ENCODE results near the gene PLXDC1.

The PLXDC1 gene

DNA sequence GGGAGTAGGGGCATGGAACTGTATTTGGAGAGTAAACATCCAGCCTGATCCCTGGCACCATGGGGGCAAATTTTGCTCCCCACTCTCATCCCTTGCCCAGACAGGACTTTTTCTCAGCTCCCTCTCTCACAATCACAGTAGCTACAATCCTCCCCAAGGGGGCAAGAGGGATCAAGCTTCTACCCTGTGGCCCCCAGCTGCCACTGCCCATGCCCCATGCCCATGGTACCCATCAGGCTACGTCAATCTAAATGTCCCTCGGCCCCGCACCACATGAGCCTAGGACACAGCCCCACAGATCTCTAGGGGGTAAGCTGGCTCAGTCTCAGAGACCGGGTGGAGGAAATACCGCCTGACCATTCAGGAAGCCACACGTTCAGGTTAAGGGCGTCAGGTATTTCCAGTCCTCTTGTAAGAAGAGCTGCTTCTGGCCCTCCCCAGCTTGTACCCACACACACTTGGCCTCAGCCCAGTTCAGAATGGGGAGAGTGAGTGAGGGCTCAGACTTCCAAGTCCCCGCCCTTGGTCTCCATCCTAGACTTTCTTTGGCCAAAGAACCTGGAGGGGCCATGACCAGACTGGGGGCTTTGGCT, 44.2 kb upstream of the PLXDC1 start:
- H3K36me3 ChIP-seq (ENCODE audit: control insufficient read depth in 5 of 5, insufficient read depth in 5 of 5, low read length in 5 of 5), result peaks cover 0 to 23% (median 15%) of the 10 kb centered on the region in 5 donors
- peak overlapping the region; percentile 41 for H3K27ac ChIP-seq (ENCODE audit: low read depth, low read length)
- H3K9ac ChIP-seq (ENCODE audit: low read length in 5 of 5), result peak overlapping the region in 1 of 5 donors; percentile 24
- no peak overlapping the region for H3K4me3 ChIP-seq (ENCODE audit: low read depth in 1 of 5, low read length in 5 of 5)
- no peaks in the 10 kb centered on the region for H3K9me3 ChIP-seq (ENCODE audit: control insufficient read depth in 5 of 5, low read length in 5 of 5)
- H3K27me3 ChIP-seq (ENCODE audit: control insufficient read depth in 5 of 5, insufficient read depth in 4 of 5, low read length in 5 of 5), result peaks cover 0 to 2% (median 0%) of the 10 kb centered on the region in 5 donors
- H3K4me1 ChIP-seq (ENCODE audit: control insufficient read depth in 5 of 5, insufficient read depth in 5 of 5, low read length in 5 of 5), result peaks cover 4 to 48% (median 40%) of the 10 kb centered on the region in 5 donors

DNA sequence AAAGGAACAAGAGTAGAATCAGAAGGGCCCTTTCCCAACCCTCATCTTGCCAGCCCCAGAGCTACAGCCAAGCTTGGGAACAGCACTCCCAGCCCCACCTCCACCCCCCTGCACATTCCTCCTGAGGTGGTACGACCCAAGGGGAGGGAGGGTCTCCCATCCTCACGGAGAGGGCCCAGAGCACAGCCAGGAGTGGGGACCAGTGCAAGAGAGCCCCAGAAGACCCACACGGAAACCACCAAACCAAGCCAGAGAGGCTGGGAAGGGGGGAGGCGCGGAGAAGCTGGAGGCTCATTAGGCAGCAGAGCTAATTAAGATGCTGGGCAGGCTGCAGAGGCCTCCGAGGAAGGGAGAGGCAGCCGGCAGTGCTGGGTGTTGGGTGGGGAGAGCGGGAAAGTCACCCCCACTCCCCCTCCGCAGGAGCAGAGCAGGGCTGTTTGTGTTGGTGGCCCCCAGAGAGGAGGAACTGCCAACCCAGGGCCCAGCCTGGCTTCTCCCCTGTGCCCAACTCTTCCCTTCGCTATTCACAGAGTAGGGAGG, 43.6 kb upstream of the PLXDC1 start:
- peaks cover 0 to 23% (median 15%) of the 10 kb centered on the region in 5 donors for H3K36me3 ChIP-seq (ENCODE audit: control insufficient read depth in 5 of 5, insufficient read depth in 5 of 5, low read length in 5 of 5)
- H3K4me3 ChIP-seq (ENCODE audit: low read depth in 1 of 5, low read length in 5 of 5), result no peak overlapping the region
- H3K9ac ChIP-seq (ENCODE audit: low read length in 5 of 5), result peak overlapping the region in 1 of 5 donors; percentile 24
- no peak overlapping the region for H3K27ac ChIP-seq (ENCODE audit: low read depth, low read length)
- H3K4me1 ChIP-seq (ENCODE audit: control insufficient read depth in 5 of 5, insufficient read depth in 5 of 5, low read length in 5 of 5), result peaks cover 4 to 45% (median 38%) of the 10 kb centered on the region in 5 donors
- H3K27me3 ChIP-seq (ENCODE audit: control insufficient read depth in 5 of 5, insufficient read depth in 4 of 5, low read length in 5 of 5), result peaks cover 0 to 2% (median 0%) of the 10 kb centered on the region in 5 donors
- H3K9me3 ChIP-seq (ENCODE audit: control insufficient read depth in 5 of 5, low read length in 5 of 5), result no peaks in the 10 kb centered on the region

DNA sequence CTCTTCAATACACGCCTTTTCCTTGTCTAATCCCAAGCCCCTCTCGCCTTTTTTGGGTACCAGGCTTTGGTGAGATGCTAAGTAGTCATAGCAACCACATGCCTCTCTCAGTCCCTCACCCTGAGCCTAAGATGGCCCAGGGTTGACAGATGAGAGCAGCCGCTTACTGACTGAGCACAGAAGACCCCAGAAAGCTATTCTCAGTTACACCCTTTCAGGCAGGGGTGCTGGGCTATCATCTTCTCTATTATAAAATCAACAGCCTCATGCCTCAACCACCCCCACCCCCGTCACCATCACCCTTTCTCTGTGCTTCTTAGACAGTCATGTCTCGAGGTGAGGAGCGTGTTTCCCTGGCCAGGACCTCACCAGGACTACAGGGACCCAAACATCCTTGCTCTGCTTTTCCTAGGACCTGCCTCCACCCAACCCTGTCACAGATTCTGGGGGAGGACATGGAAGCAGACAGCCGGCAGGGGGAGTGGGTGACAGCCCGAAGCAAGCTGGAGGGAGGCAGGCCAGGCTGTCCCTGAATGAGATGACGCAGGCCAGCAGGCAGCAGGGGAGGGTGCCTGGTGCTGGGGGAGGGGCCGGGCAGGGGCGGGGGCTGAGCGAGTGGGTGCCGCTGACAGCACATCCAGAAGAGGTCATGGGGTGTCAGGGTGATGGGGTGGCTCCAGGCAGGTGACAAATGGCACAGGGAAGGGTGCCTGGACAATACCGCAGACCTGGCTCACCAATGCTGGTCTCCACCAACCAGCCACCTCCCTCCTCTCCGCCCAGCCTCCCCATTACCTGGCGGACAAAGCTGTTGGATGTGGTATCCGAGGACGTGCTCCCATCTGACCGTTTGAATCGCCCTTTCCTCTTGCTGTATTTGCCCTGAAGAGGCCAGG, 42.9 kb upstream of the PLXDC1 start:
- Histone ChIP-seq H3K9ac (ENCODE audit: low read length in 5 of 5) (no peak overlapping the region), H3K36me3 (ENCODE audit: control insufficient read depth in 5 of 5, insufficient read depth in 5 of 5, low read length in 5 of 5) (peaks cover 0 to 23% (median 15%) of the 10 kb centered on the region in 5 donors), H3K27me3 (ENCODE audit: control insufficient read depth in 5 of 5, insufficient read depth in 4 of 5, low read length in 5 of 5) (peaks cover 0 to 2% (median 0%) of the 10 kb centered on the region in 5 donors), H3K9me3 (ENCODE audit: control insufficient read depth in 5 of 5, low read length in 5 of 5) (no peaks in the 10 kb centered on the region), H3K4me1 (ENCODE audit: control insufficient read depth in 5 of 5, insufficient read depth in 5 of 5, low read length in 5 of 5) (peaks cover 4 to 40% (median 34%) of the 10 kb centered on the region in 5 donors), H3K27ac (ENCODE audit: low read depth, low read length) (no peak overlapping the region), H3K4me3 (ENCODE audit: low read depth in 1 of 5, low read length in 5 of 5) (no peak overlapping the region)

DNA sequence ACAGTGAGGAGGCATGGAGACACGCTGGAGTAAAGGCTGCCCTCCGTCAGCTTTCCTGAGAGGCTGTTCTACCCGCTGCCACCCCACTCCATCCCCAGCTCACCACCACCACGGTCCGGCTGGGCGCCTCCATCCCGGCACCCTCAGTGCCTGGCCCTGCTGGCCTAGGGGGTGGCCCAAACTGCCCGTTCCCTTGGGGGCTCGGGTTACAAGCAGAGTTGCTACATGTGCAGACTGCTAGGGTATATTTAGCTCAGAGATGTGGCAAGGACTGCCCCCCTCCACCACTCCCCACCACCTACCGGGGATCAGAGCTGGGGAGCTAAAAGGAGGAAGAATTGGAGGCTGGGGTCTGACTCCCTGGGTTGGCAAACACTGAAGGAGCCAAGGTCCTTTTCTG, 41.9 kb upstream of the PLXDC1 start:
- Histone ChIP-seq H3K27ac (ENCODE audit: low read depth, low read length) (no peak overlapping the region), H3K27me3 (ENCODE audit: control insufficient read depth in 5 of 5, insufficient read depth in 4 of 5, low read length in 5 of 5) (peaks cover 0 to 2% (median 0%) of the 10 kb centered on the region in 5 donors), H3K9ac (ENCODE audit: low read length in 5 of 5) (no peak overlapping the region), H3K36me3 (ENCODE audit: control insufficient read depth in 5 of 5, insufficient read depth in 5 of 5, low read length in 5 of 5) (peaks cover 0 to 23% (median 15%) of the 10 kb centered on the region in 5 donors), H3K4me3 (ENCODE audit: low read depth in 1 of 5, low read length in 5 of 5) (no peak overlapping the region), H3K4me1 (ENCODE audit: control insufficient read depth in 5 of 5, insufficient read depth in 5 of 5, low read length in 5 of 5) (peaks cover 4 to 33% (median 28%) of the 10 kb centered on the region in 5 donors), H3K9me3 (ENCODE audit: control insufficient read depth in 5 of 5, low read length in 5 of 5) (no peaks in the 10 kb centered on the region)

DNA sequence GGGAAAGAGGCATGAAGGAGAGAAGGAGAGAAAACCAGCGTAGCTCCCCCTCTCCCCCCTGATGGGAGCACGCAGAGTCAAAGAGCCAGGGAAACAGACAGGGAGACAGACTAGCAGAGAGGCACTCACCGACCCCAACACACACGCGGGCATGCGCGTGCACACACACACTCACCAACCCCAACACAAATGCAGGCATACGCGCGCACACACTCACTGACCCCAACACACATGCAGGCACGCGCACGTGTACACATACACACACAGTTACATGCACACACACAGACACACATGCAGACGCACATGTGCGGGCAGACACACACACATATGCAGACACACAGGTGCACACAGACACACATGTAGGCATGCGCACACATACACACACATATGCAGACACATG, 41.5 kb upstream of the PLXDC1 start:
- Histone ChIP-seq H3K4me1 (ENCODE audit: control insufficient read depth in 5 of 5, insufficient read depth in 5 of 5, low read length in 5 of 5) (peaks cover 2 to 29% (median 23%) of the 10 kb centered on the region in 5 donors), H3K27me3 (ENCODE audit: control insufficient read depth in 5 of 5, insufficient read depth in 4 of 5, low read length in 5 of 5) (peaks cover 0 to 2% (median 0%) of the 10 kb centered on the region in 5 donors), H3K36me3 (ENCODE audit: control insufficient read depth in 5 of 5, insufficient read depth in 5 of 5, low read length in 5 of 5) (peaks cover 0 to 23% (median 15%) of the 10 kb centered on the region in 5 donors), H3K27ac (ENCODE audit: low read depth, low read length) (no peak overlapping the region), H3K9ac (ENCODE audit: low read length in 5 of 5) (no peak overlapping the region), H3K9me3 (ENCODE audit: control insufficient read depth in 5 of 5, low read length in 5 of 5) (no peaks in the 10 kb centered on the region), H3K4me3 (ENCODE audit: low read depth in 1 of 5, low read length in 5 of 5) (no peak overlapping the region)

DNA sequence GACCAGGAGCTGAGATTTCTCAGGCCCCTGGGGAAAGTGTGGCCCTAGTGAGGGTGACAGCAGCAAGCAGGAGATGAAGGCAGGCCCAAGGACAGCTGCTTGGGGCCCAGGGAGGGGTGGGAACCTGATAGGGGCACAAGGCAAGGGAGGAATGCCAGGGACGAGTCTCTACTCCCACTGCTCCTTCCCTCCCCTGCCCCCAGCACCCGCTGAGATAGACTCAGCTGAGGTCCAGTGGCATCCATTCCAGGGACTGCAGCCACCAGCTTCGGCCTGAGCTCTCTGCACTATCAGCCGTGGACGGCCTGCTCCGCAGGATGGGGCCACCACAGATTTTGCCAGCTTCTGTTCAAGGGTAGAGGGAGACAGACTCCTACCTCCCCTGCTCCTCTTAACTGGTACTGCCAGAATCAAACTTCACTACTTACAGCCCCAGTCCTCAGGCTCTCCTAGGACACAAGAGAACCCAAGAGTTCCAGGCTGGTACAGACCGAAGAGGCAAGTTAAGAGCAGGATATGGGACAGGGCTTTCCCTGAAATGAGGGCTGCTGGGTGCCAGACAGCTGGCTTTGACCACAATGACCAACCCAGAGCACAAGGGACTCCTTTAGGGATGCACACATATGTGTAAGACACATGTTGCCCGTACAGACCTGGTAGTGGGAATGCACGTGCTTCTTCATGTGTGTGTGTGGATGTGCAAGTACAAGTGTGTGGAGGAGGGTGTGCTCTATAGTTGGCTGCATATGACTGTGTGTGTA, 40.5 kb upstream of the PLXDC1 start:
- Histone ChIP-seq H3K27ac (ENCODE audit: low read depth, low read length) (no peak overlapping the region), H3K27me3 (ENCODE audit: control insufficient read depth in 5 of 5, insufficient read depth in 4 of 5, low read length in 5 of 5) (peaks cover 0 to 2% (median 0%) of the 10 kb centered on the region in 5 donors), H3K9ac (ENCODE audit: low read length in 5 of 5) (no peak overlapping the region), H3K36me3 (ENCODE audit: control insufficient read depth in 5 of 5, insufficient read depth in 5 of 5, low read length in 5 of 5) (peaks cover 0 to 29% (median 25%) of the 10 kb centered on the region in 5 donors), H3K9me3 (ENCODE audit: control insufficient read depth in 5 of 5, low read length in 5 of 5) (no peaks in the 10 kb centered on the region), H3K4me1 (ENCODE audit: control insufficient read depth in 5 of 5, insufficient read depth in 5 of 5, low read length in 5 of 5) (peaks cover 2 to 22% (median 18%) of the 10 kb centered on the region in 5 donors), H3K4me3 (ENCODE audit: low read depth in 1 of 5, low read length in 5 of 5) (no peak overlapping the region)

DNA sequence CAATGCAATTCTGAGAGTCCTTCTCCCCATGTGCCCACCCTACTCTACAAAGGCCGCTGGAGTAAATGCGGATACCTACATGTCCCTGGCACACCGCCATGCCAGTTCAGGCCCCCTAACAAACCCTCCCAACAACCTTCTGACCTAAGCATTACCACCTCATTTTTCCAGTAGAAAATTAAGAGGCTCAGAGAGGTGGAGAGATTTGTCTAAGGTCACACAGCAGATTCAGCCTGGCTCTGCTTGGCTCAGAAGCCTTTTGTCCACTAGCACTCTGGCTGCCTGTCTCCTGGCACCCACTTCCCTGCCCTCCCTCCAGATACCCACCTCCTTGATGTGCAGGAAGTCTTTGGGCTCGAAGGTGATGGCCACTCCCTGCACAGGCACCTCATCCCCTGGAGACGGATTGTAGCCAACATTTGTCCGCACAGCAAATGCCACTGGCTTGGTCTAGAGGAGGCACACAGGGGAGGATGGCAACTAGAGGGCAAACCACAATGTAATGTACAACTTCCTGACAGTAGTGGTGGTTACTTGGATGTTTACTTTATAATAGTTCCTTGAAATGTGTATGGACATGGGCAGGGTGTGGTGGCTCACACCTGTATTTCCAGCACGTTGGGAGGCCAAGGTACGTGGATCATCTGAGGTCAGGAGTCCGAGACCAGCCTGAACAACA, 35.9 kb upstream of the PLXDC1 start:
- H3K27me3 ChIP-seq (ENCODE audit: control insufficient read depth in 5 of 5, insufficient read depth in 4 of 5, low read length in 5 of 5), result no peaks in the 10 kb centered on the region
- peaks cover 0 to 57% (median 41%) of the 10 kb centered on the region in 5 donors for H3K36me3 ChIP-seq (ENCODE audit: control insufficient read depth in 5 of 5, insufficient read depth in 5 of 5, low read length in 5 of 5)
- H3K4me1 ChIP-seq (ENCODE audit: control insufficient read depth in 5 of 5, insufficient read depth in 5 of 5, low read length in 5 of 5), result no peaks in the 10 kb centered on the region
- no peaks in the 10 kb centered on the region for H3K9me3 ChIP-seq (ENCODE audit: control insufficient read depth in 5 of 5, low read length in 5 of 5)
- H3K9ac ChIP-seq (ENCODE audit: low read length in 5 of 5), result no peak overlapping the region
- H3K4me3 ChIP-seq (ENCODE audit: low read depth in 1 of 5, low read length in 5 of 5), result no peak overlapping the region
- no peak overlapping the region for H3K27ac ChIP-seq (ENCODE audit: low read depth, low read length)

DNA sequence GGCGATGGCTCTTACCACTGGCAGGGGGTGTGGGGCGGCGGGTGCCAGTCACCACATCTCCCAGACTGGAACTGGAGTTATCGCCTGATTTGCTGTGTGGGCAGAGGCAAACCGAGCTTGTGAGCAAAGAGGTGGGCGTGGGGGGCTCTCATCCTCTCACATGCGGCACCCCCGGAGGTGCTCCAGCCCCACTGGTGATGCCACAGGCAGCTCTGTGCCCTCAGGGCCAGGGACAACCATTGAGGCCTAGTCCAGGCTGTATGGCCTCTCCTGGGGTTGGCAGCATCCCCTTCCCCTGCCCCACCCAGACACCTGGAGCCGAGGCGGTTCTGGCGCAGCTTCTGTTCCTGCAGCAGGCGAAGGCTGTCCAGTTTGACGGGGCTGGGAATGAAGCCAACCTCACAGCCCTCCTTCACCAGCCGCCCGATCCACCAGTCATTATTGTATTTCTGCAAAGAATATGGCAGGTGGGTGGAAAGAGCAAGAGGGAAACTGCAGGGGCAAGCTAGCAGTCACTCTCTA, 35.1 kb upstream of the PLXDC1 start:
- Histone ChIP-seq H3K27me3 (ENCODE audit: control insufficient read depth in 5 of 5, insufficient read depth in 4 of 5, low read length in 5 of 5) (no peaks in the 10 kb centered on the region), H3K9ac (ENCODE audit: low read length in 5 of 5) (no peak overlapping the region), H3K27ac (ENCODE audit: low read depth, low read length) (no peak overlapping the region), H3K36me3 (ENCODE audit: control insufficient read depth in 5 of 5, insufficient read depth in 5 of 5, low read length in 5 of 5) (peaks cover 0 to 50% (median 36%) of the 10 kb centered on the region in 5 donors), H3K4me1 (ENCODE audit: control insufficient read depth in 5 of 5, insufficient read depth in 5 of 5, low read length in 5 of 5) (no peaks in the 10 kb centered on the region), H3K4me3 (ENCODE audit: low read depth in 1 of 5, low read length in 5 of 5) (no peak overlapping the region), H3K9me3 (ENCODE audit: control insufficient read depth in 5 of 5, low read length in 5 of 5) (no peaks in the 10 kb centered on the region)

DNA sequence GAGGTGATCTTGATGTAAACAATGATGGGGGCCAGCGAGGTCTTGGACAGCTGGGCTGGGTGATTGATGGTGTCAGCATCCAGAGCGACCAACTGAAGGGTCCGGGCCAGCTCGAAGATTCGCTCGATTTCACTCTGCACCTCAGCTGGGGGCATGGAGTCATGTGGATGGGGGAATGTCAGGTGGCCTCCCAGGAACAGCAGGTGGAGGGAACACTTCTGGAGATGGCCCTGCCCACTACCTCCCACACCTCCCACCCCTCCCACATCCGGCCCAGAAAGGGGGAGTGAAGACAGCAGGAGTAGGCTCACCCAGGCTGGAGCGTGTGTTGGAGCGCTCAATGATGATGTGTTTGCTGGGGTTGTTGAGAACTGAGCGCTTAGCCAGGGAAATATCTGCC, 32.3 kb upstream of the PLXDC1 start:
- Histone ChIP-seq H3K36me3 (ENCODE audit: control insufficient read depth in 5 of 5, insufficient read depth in 5 of 5, low read length in 5 of 5) (peaks cover 0 to 45% (median 32%) of the 10 kb centered on the region in 5 donors), H3K27ac (ENCODE audit: low read depth, low read length) (no peak overlapping the region), H3K4me3 (ENCODE audit: low read depth in 1 of 5, low read length in 5 of 5) (no peak overlapping the region), H3K9ac (ENCODE audit: low read length in 5 of 5) (no peak overlapping the region), H3K9me3 (ENCODE audit: control insufficient read depth in 5 of 5, low read length in 5 of 5) (no peaks in the 10 kb centered on the region), H3K27me3 (ENCODE audit: control insufficient read depth in 5 of 5, insufficient read depth in 4 of 5, low read length in 5 of 5) (no peaks in the 10 kb centered on the region), H3K4me1 (ENCODE audit: control insufficient read depth in 5 of 5, insufficient read depth in 5 of 5, low read length in 5 of 5) (no peaks in the 10 kb centered on the region)

Data from subcutaneous abdominal adipose tissue (tissue), 5 donors.